Liver (tissue), 9 donors: ENCODE measurements around the gene PELI2. TPM values are rescaled to one million over a fixed set of nuclear protein-coding genes. Genes with fewer than 3 reads are reported as not detected.

Experiments
- DNase-seq: peaks from one replicate; pipeline ENCODE4 v3.0.0-alpha.2; 2017; ENCODE audit warnings: low spot score
- H3K27ac ChIP-seq, 2 donors: one replicate each; pipeline ENCODE4 v1.7.0; 2013; ENCODE audit warnings: inconsistent platforms in 2 of 2, low read length in 2 of 2, control low read depth in 1 of 2, low read depth in 1 of 2, mild to moderate bottlenecking in 1 of 2
- H3K27me3 ChIP-seq, 4 donors: one replicate each; pipeline versions ENCODE4 v1.6.1 to v1.7.0; 2013; ENCODE audit warnings: low read length in 3 of 4, inconsistent platforms in 1 of 4, mild to moderate bottlenecking in 1 of 4, moderate library complexity in 1 of 4; ENCODE audit not compliant: control insufficient read depth in 4 of 4, insufficient read depth in 4 of 4
- H3K36me3 ChIP-seq, 4 donors: one replicate each; pipeline versions ENCODE4 v1.6.1 to v1.7.0; 2013; ENCODE audit warnings: low read length in 3 of 4, mild to moderate bottlenecking in 3 of 4, low read depth in 1 of 4, moderate library complexity in 1 of 4; ENCODE audit not compliant: control insufficient read depth in 4 of 4, insufficient read depth in 3 of 4
- H3K4me1 ChIP-seq, 4 donors: one replicate each; pipeline versions ENCODE4 v1.6.1 to v1.7.0; 2013; ENCODE audit warnings: low read length in 3 of 4, mild to moderate bottlenecking in 3 of 4, moderate library complexity in 1 of 4; ENCODE audit not compliant: control insufficient read depth in 4 of 4, insufficient read depth in 4 of 4
- H3K4me3 ChIP-seq, 3 donors: one replicate each; pipeline versions ENCODE4 v1.6.1 to v1.7.0; 2013; ENCODE audit warnings: low read length in 3 of 3, control low read depth in 1 of 3, low read depth in 1 of 3, mild to moderate bottlenecking in 1 of 3
- H3K9ac ChIP-seq, 2 donors: one replicate each; pipeline ENCODE4 v1.7.0; 2013; ENCODE audit warnings: low read length in 2 of 2, mild to moderate bottlenecking in 2 of 2, moderate library complexity in 2 of 2, control low read depth in 1 of 2, low read depth in 1 of 2
- H3K9me3 ChIP-seq, 4 donors: one replicate each; pipeline versions ENCODE4 v1.6.1 to v1.7.0; 2013; ENCODE audit warnings: low read length in 3 of 4; ENCODE audit not compliant: control insufficient read depth in 4 of 4
- CTCF ChIP-seq: fragments of 150-350 bp; IDR thresholded peaks from 2 replicates; pipeline ENCODE4 v1.5.1; 2017; ENCODE audit warnings: improper control_type of control experiment, low read depth, low read length; ENCODE audit not compliant: missing input control
- EGR1 ChIP-seq, 2 donors: IDR thresholded peaks; 2 replicates each; pipeline ENCODE4 v1.6.1; 2016 to 2018; ENCODE audit warnings: antibody characterized with exemption in 2 of 2, low read depth in 2 of 2
- FOXA1 ChIP-seq: IDR thresholded peaks from 2 replicates; pipeline ENCODE4 v1.6.1; 2016; ENCODE audit warnings: antibody characterized with exemption
- FOXA2 ChIP-seq: IDR thresholded peaks from 2 replicates; pipeline ENCODE4 v1.6.1; 2016; ENCODE audit warnings: antibody characterized with exemption
- HNF4A ChIP-seq, 2 donors: conservative IDR thresholded peaks; 2 replicates each; pipeline ENCODE4 v1.6.1; 2016; ENCODE audit warnings: antibody characterized with exemption in 2 of 2, mild to moderate bottlenecking in 2 of 2
- JUND ChIP-seq, 2 donors: IDR thresholded peaks; 2 replicates each; pipeline ENCODE4 v1.6.1; 2016; ENCODE audit warnings: antibody characterized with exemption in 2 of 2
- NR2F2 ChIP-seq: IDR thresholded peaks from 2 replicates; pipeline ENCODE4 v1.6.1; 2016; ENCODE audit warnings: antibody characterized with exemption
- RAD21 ChIP-seq, 2 donors: IDR thresholded peaks; 2 replicates each; pipeline ENCODE4 v1.6.1; 2016; ENCODE audit warnings: antibody characterized with exemption in 2 of 2, mild to moderate bottlenecking in 2 of 2
- REST ChIP-seq: IDR thresholded peaks from 2 replicates; pipeline ENCODE4 v1.6.1; 2016; ENCODE audit warnings: antibody characterized with exemption, mild to moderate bottlenecking
- RXRA ChIP-seq, 2 donors: IDR thresholded peaks; 2 replicates each; pipeline ENCODE4 v1.6.1; 2017 to 2018; ENCODE audit warnings: antibody characterized with exemption in 2 of 2, mild to moderate bottlenecking in 1 of 2
- SP1 ChIP-seq: IDR thresholded peaks from 2 replicates; pipeline ENCODE4 v1.6.1; 2018; ENCODE audit warnings: antibody characterized with exemption, mild to moderate bottlenecking
- TAF1 ChIP-seq: conservative IDR thresholded peaks from 2 replicates; pipeline ENCODE4 v1.6.1; 2016; ENCODE audit warnings: antibody characterized with exemption, mild to moderate bottlenecking
- YY1 ChIP-seq: IDR thresholded peaks from 2 replicates; pipeline ENCODE4 v1.6.1; 2016; ENCODE audit warnings: antibody characterized with exemption, mild to moderate bottlenecking
- WGBS: extraction: QIAGEN DNeasy Blood & Tissue Kit; methylation state at CpG from one replicate; pipeline ENCODE4 v1.1.7; 2013; 5-methylcytosine and 5-hydroxymethylcytosine counted together
- polyA plus RNA-seq, 2 donors: library from polyadenylated mRNA; stranded (reverse) in 1 of 2; unstranded in 1 of 2; fragments of 200-250 nt in 1 of 2; fragments of >200 nt in 1 of 2; fragmentation: Nextera tagmentation in 1 of 2; extraction: Ambion mirVana in 1 of 2; gene quantifications; one replicate each; pipeline versions ENCODE4 v1.2.1 to v1.2.3, GENCODE V29; 2013 to 2015
- total RNA-seq, 2 donors: library from RNA; depleted of rRNA; stranded (reverse); fragments of >200 nt; gene quantifications; one replicate each; pipeline ENCODE4 v1.2.3, GENCODE V29; 2014
- TF ChIP-seq, protein P1 (sequence below): IDR thresholded peaks from 2 replicates; pipeline ENCODE4 v1.6.1; 2016; ENCODE audit warnings: antibody characterized with exemption
- TF ChIP-seq, protein P2 (sequence below): IDR thresholded peaks from 2 replicates; pipeline ENCODE4 v1.6.1; 2016; ENCODE audit warnings: antibody characterized with exemption
- TF ChIP-seq, protein P3 (sequence below): IDR thresholded peaks from 2 replicates; pipeline ENCODE4 v1.6.1; 2016; ENCODE audit warnings: antibody characterized with exemption
- donor health status: healthy.
- donor health status: healthy.
- donor health status: healthy.
- donor health status: healthy.
- donor health status: healthy.

The PELI2 gene
- total and polyA plus RNA-seq, 4 donors, result 0.68 to 2.9 (median 1.2) TPM

GRCh38 chr14:56118611-56119181 lies 485 bp downstream of the PELI2 start:
- Histone ChIP-seq H3K9ac (no peak overlapping the region), H3K4me3 (peak overlapping the region; percentile 63 to 95 (median 73)), H3K9me3 (no peaks in the 10 kb centered on the region), H3K36me3 (no peaks in the 10 kb centered on the region), H3K4me1 (peaks cover 0 to 20% (median 15%) of the 10 kb centered on the region in 4 donors), H3K27me3 (no peaks in the 10 kb centered on the region), H3K27ac (peak overlapping the region; percentile 68 to 83)
- DNase-seq, result peak; percentile 37
- TF ChIP-seq HNF4A (conservative IDR thresholded peaks at IDR 0.05), result no peak
- TF ChIP-seq, protein P1, sequence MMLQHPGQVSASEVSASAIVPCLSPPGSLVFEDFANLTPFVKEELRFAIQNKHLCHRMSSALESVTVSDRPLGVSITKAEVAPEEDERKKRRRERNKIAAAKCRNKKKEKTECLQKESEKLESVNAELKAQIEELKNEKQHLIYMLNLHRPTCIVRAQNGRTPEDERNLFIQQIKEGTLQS, result no peak
- TF ChIP-seq, protein P2, sequence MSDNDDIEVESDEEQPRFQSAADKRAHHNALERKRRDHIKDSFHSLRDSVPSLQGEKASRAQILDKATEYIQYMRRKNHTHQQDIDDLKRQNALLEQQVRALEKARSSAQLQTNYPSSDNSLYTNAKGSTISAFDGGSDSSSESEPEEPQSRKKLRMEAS, result no peak
- TF ChIP-seq, protein P3, sequence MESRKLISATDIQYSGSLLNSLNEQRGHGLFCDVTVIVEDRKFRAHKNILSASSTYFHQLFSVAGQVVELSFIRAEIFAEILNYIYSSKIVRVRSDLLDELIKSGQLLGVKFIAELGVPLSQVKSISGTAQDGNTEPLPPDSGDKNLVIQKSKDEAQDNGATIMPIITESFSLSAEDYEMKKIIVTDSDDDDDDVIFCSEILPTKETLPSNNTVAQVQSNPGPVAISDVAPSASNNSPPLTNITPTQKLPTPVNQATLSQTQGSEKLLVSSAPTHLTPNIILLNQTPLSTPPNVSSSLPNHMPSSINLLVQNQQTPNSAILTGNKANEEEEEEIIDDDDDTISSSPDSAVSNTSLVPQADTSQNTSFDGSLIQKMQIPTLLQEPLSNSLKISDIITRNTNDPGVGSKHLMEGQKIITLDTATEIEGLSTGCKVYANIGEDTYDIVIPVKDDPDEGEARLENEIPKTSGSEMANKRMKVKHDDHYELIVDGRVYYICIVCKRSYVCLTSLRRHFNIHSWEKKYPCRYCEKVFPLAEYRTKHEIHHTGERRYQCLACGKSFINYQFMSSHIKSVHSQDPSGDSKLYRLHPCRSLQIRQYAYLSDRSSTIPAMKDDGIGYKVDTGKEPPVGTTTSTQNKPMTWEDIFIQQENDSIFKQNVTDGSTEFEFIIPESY, result no peak
- TF ChIP-seq NR2F2, result no peak
- no peak for TF ChIP-seq FOXA2
- TF ChIP-seq CTCF, result no peak
- no peak for TF ChIP-seq RXRA (IDR thresholded peaks at IDR 0.05)
- TF ChIP-seq EGR1 (IDR thresholded peaks at IDR 0.05; ENCODE audit: low read depth in 2 of 2), result no peak
- TF ChIP-seq RAD21 (IDR thresholded peaks at IDR 0.05), result no peak
- no peak for TF ChIP-seq JUND (IDR thresholded peaks at IDR 0.05)
- no peak for TF ChIP-seq FOXA1
- no peak for TF ChIP-seq REST
- WGBS, result under 1% methylated on average over 87 of the region's 87 CpGs

DNA sequence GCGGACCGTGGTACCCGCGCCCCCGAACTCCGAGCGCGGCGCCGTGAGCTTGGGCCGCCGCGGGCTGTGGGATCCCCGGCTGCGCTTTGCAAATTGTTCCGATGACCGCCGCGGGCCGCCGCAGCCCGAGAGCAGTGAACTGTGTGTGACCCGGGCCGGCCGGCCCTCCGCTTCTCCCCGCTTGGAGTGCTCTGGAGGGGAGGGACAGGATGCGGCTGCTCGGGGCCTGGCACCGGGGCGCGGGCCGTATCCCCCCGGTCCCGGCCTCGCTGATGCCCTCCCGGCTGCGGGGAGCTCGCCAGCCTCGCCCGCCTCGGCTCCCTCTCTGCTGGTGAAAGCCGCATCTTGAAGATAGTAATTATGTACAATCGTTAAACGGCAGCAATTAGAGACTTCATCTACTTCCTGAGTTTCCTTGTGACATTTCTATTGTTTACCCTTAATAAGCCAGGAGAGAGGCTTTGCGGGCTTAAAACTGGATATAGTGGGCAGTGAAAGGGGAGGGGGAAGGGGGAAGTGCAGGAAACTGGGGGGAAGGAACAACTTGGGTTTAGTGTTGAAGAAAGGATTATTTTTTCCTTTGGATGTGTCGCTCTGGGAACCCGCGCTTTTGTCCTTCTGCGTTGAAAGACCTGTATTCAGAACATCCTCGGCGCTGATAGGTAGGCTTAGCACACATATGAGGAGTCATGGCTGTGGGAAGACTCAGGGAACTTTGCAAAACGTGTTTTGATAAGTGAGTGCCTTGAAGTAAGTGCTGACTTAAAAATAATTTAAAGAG lies 1.2 kb downstream of the PELI2 start:
- peak; percentile 36 for DNase-seq
- Histone ChIP-seq H3K9me3 (no peaks in the 10 kb centered on the region), H3K36me3 (no peaks in the 10 kb centered on the region), H3K9ac (peak overlapping the region; percentile 8 to 67), H3K4me3 (peak overlapping the region; percentile 63 to 95 (median 73)), H3K27me3 (no peaks in the 10 kb centered on the region), H3K4me1 (peaks cover 0 to 20% (median 15%) of the 10 kb centered on the region in 4 donors), H3K27ac (peak overlapping the region; percentile 66 to 83)
- WGBS, result 2% methylated on average over 53 of the region's 53 CpGs
- no peak for TF ChIP-seq YY1
- no peak for TF ChIP-seq TAF1
- no peak for TF ChIP-seq SP1
- TF ChIP-seq EGR1 (IDR thresholded peaks at IDR 0.05; ENCODE audit: low read depth in 2 of 2), result no peak
- TF ChIP-seq FOXA1, result no peak
- TF ChIP-seq, protein P3, result no peak
- TF ChIP-seq JUND (IDR thresholded peaks at IDR 0.05), result no peak
- peak in 1 of 2 donors; percentile 6 for TF ChIP-seq RAD21 (IDR thresholded peaks at IDR 0.05)
